ENCODE measurements around the gene RABAC1.

The RABAC1 gene

GRCh38 chr19:41988947-41989346 is 29.8 kb upstream of the RABAC1 start:
- no peak for DNase-seq

DNA sequence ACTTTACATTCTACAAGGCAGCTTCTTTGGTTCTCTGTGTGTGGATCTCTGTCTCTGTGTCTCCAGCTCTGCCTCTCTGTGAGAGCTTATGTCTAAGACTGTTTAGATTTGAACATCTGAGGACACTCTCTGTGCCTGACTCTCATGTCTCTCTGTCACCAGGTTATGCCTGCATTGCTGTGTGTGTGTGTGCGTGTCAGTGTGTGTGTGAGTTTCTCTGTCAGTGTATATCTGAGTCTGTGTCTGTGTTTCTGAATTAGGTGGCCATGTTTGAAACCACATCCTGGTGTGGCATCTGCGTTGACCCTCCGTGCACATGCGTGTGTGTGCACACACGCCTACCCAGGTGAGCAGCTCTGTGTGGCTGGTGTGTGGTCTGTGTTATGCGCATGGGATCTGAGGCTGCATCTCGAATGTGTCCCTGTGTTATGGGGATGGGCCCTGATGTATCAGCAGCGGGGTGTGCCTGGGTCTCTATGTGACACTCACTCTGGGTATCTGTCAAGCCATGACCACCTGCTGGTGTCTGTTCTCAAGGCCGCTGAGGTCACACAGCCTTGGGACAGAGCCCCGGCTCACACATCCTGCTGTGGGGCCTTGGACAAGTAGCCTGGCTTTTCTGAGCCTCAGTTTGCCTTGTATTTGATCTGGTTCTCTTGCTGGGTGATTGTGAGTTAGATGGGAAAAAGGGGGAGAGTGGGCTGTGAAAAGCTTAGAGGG is 28.2 kb upstream of the RABAC1 start:
- DNase-seq = no peak

DNA sequence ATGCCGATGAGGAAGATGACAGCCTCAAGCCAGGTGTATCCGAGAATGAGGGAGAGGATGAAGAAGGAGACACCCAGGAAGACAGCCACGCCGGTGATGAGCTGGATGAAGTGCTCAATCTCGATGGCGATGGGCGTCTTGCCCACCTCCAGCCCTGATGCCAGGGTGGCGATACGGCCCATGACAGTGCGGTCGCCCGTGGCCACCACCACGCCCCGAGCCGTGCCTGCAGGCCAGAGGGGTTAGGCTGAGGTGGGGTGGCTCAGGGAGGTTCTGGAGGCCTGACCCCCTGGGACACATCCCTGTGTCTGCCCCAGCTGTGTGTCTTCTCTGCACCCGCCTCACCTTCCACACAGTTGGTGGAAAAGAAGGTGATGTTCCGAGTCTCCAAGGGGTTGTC is 25.8 kb upstream of the RABAC1 start:
- DNase-seq = no peak

DNA sequence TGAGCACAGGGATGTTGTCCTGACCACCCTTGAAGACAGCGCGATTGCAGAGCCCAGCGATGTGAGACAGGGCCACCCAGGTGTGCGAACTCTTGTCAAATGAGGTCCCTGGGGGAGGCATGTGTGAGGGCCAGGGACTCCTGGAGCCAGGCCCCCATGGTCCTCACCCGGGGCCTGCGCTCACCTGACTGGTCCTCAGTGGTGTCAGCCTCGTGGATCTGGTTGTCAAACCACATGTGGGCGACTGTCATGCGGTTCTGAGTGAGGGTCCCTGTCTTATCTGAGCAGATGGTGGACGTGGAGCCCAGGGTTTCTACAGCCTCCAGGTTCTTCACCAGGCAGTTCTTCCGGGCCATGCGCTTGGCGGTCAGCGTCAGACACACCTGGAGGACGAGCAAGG is 22.6 kb upstream of the RABAC1 start:
- DNase-seq = no peak

DNA sequence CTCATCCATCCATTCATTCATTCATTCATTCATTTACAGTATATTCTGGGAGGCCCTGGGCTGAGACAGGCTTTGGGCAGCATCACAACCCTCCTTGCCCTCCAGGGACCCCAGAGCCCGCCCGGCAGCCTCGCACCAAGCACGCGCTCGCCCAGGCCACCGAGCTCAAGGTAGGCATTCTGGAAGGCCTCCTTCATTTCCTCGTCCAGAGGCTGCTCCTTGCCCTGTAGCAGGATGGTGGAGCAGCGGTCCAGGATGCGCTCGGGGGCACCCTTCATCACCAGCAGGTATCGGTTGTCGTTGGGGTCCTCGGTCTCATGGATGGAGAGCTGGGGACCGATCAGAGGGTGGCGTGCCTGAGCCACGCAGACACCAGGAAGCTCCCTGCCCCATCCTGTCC is 19.3 kb upstream of the RABAC1 start:
- no peak for DNase-seq

DNA sequence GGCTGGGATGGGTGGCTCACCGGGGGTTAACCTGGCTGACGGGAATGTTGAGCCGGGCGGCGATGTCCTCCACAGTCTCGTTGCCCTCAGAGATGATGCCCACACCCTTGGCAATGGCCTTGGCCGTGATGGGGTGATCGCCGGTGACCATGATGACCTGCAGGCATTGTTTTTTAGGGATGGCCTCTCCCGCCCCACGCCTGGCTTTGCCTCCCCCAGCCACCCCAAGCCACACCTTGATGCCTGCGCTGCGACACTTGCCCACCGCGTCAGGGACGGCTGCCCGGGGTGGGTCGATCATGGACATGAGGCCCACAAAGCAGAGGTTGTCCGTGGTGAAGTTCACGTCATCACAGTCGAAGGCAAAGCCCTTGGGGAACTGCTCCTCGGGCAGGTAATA is 18.8 kb upstream of the RABAC1 start:
- no peak for DNase-seq

- DNase-seq = no peak
Observed at GRCh38 chr19:41974652-41975051, 15.5 kb upstream of the RABAC1 start.

DNA sequence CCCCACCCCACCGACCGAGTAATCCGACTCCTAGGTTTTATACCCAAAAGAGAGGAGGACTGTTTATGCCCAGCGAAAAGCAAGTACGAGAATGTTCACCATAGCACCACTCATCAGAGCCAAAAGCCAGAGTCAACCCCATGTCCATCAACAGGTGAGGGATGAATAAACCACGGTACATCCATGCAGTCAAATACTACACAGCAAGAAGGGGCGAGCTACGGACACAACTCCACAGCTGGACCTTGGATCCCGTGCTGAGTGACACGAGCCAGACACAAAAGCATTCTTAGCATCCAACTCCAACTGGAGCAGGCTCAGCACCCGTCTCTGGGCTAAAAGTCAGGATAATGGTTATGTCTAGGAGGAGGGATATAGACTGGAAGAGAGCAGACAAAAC is 12.2 kb upstream of the RABAC1 start:
- no peak for DNase-seq

DNA sequence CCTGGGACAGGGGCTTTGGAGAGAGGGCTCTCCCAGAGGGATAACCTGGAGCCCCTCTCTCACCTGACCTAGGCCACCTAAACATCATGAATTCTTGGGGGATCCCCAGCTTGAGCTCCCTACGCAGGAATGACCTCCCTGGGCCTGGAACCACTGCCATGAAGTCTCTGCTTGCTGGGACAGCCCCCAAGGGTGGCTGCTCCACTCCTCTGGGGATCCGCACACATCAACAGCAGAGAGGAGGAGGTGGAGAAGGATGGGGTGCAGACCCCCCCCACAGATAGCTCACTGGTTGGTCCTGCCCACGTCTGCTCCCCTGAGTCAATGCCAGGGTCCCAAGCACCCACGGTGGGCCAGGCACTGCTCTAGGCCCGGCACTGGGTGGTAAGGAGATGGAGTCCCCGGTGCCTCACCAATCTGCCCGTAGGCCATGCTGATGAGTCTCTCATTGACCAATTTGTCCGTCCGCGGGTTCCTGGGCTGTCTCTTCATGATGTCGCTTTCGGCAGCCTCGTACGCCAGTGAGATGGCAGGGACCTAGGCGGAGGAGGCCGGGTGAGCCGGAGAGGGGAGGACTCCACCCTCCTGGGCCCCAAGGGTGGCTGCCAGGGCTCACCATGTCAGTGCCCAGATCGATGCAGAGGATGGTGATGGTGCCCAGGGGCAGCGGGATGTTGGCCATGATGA is 10.8 kb upstream of the RABAC1 start:
- DNase-seq = no peak

DNA sequence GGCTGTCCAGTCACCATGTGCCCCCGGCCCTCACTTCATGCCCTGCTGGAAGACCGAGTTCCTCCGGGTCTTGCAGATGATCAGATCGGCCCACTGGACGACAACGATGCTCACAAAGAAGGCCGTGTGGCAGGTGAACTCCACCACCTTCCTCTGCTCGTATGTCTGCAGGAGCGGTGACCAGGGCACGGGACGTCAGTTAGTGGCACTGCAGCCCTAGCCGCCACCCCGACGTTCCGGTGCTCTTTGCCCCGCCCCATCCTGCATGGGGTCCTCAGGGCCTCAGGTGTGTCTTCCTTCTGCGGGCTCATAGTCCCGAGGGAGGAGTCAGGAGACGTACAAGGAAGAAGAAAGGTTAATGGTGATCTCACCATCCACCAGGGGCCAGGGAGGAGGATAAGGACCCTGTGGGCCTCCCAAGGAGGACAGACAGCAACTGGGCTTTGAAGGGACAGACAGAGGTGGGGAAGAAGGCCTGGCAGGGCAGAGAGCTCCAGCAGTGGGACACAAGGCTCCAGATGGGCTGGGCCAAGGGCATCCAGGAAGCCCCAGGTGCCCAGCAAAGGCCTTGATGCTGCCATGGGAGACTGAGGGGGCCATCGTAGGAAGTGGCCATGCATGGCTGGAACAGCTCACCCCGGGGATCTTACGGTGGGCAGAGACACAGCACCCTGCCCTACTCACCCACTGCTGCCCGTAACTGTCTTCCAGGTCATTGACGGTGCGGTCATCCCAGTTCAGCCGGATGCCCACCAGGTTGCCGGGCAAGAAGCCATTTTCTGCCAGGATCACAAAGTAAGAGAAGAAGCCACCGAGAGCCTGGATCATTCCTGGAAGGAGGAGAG is 9.9 kb upstream of the RABAC1 start:
- no peak for DNase-seq

DNA sequence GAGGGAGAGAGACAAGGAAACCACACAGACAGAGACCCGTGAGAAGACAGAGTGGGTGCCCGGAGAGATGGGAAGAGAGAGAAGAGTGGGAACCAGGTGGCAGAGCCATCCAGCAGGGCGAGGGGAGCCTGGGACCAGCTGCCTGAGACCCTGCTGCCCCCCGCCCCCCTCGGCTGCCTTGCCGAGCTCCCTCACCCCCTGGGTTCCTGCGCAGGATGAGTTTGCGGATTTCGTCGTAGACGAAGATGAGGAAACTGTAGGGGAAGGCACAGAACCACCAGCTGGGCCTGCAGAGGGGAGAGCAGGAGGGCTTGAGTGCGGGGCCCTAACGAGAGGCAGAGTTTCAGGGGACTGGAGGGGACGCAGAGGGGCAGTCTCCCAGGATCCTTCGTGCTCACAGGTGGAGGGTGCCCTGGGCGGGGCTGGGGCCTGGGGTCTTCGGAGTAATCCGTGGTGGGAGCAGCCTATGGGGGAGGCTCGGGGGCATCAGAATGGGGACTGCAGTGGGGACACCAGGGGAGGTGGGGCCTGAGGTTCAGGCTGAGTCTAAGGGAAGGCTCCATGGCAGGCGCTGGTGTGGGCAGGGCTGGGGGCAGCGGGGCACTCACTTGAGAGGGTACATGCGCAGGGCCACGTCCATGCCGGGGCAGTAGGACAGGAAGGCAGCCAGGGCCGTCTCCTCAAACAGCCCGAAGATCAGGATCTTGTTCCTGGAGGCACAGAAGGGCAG is 8.1 kb upstream of the RABAC1 start:
- no peak for DNase-seq

- DNase-seq = no peak
Observed at GRCh38 chr19:41965106-41965505, 6.0 kb upstream of the RABAC1 start.

DNA sequence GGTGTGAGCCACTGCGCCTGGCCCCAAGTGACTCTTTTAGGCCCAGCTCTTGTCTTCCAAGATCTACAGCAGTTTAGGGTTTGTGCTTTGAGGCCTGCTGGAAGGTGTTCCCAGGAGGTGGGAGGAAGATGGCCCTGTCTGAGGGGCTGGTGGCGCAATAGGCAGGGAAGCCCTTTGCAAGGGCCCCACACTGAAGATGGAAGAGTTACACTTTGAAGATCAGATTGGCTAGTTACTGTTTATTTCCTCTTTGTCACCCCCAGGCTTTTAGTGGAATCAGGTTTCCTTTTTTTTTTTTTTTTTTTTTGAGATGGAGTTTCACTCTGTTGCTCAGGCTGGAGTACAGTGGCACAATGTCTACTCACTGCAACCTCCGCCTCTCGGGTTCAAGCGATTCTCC is 1.9 kb upstream of the RABAC1 start:
- no peak for DNase-seq

- peak; percentile 11 for DNase-seq
Observed at GRCh38 chr19:41958367-41959055, 610 bp downstream of the RABAC1 start.

GRCh38 chr19:41957838-41958366 is 1.2 kb downstream of the RABAC1 start:
- DNase-seq = peak; percentile 17

DNA sequence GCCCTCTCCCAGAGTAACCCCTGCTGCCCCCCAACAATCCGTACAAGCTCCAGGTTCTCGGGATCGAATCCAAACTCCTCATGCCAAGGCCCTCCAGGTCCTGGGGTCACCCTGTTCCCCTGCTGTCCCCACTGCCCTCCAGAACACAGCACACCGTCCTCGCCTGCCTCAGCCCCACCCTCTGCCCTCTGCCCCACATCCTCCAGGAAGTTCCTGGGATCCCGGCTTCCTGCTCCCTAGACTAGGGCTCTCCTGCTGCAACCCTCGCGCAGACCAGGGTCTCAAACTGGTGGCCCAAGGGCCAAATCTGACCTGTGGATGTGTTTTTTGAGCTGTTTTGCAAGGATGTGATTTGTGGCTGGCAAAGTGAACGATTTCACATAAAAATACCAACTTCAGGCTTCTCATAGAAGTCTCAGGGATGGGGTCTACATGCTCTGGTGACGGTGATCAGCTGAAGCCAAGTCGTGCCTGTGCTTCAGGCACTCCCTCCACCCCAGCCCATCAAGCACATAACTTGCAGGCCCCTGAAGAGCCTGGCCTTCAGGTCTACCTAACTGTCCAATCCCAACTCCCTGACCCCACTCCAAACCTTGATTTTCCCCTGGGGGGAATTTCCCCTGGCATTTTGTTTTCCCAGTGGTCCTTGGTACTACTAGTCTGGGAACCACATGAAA is 1.8 kb downstream of the RABAC1 start:
- DNase-seq = no peak

GRCh38 chr19:41956621-41957020 is 2.5 kb downstream of the RABAC1 start:
- DNase-seq = no peak

GRCh38 chr19:41955521-41955920 is 3.6 kb downstream of the RABAC1 start:
- DNase-seq = no peak

DNA sequence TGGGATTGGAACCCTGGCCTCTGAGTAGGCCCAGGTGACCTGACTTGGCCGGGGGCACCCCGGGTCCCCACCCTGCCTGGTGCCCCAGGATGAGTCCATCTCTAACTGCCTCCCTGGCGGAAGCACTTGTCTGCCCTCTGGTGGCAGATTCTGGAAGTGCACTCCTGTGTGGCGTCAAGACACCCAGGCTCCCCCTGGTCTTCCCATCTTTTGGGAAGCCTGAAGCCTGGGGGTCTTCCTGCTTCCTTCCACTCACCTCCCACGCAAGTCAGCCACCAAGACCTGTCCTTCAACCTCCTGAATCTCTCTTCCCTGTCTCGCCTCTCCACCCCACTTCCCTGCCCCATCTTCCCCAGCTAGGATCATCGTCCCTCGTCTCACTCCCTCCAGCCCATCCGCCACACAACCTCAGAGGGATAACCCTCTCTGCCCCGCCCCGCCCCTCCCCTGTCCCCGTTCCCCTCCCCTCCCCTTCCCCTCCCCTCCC is 7.4 kb downstream of the RABAC1 start:
- peak; percentile 10 for DNase-seq

DNA sequence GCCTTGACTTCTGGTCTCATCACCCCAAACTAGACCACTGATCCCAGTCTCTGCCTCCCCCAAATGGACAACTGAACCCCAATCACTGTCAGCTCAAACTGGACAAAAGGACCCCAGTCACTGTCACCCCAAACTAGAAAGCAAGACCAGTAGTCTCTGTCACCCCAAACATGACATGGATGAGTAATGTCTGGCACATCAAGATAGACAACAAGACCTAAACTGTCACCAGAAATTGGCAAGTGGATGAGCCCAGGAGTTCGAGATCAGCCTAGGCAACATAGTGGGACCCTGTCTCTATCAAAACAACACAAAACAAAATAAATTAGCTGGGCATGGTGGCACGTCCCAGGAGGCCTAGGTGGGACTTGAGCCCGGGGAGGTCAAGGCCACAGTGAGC is 12.0 kb downstream of the RABAC1 start:
- no peak for DNase-seq

DNA sequence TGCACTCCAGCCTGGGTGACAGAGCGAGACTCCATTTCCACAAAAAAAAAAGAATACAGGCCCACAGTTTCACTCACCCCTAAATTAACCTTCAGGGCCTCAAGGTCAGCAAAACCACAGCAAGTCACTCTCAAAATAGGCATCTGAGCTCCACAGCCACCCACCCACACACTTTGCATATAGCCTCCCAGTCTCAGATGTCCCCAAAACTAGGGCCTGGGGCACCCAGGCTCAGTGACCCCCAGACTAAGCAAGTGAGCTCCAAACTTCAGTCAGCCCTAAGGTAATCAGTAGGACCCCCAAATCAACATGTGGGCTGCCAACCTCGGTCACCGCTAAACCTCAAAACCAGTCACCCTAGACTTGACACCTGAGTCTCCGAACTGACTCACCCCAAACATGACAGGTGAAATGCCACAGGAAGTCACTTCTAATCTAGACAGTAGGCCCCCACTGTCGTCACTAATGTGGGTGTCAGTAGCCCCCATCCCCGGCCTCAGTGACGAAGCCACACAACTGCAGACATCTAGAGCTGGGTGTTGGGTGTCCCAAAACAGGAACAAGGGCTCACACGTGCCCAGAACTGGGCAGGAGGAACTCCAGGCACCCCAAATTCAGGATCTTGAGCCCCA is 13.9 kb downstream of the RABAC1 start:
- no peak for DNase-seq

Measured in NCI-H446 treated with DMSO at 0.1 percent for 48 hours (cell line).